ENCODE data around the gene OR7G2. TPM values are rescaled to one million over a fixed set of nuclear protein-coding genes. Genes with fewer than 3 reads are reported as not detected.

Gene OR7G2
- total RNA-seq, 6 donors from 2014 or later: not detected

GRCh38 chr19:9086761-9087160 lies 20.5 kb downstream of the OR7G2 start, which contains the start of gene OR1M1:
Gene OR1M1, plus strand, starts transcription at chr19:9087061. Its CDS starts 6,184 bp downstream, at chr19:9093245.
- no peaks in the 10 kb centered on the region for H3K4me1 ChIP-seq
- ATAC-seq (ENCODE audit: low FRiP score in 2 of 2) (no peak), DNase-seq (no peak)
- H3K4me3 ChIP-seq: no peak within 1 kb of the TSS
- TF ChIP-seq CTCF (IDR thresholded peaks at IDR 0.05): no peak
- no peak for TF ChIP-seq POLR2A (IDR thresholded peaks at IDR 0.05)
- no peak for TF ChIP-seq POLR2AphosphoS5 (IDR thresholded peaks at IDR 0.05)
- TF ChIP-seq EP300 (IDR thresholded peaks at IDR 0.05): no peak
- no peaks in the 10 kb centered on the region for H3K9me3 ChIP-seq
- no peaks in the 10 kb centered on the region for H3K27me3 ChIP-seq
- H3K36me3 ChIP-seq: no peaks in the 10 kb centered on the region
- H3K27ac ChIP-seq: no peak within 1 kb of the TSS
- WGBS, 2 donors: 50 to 56% methylated on average over 2 of the region's 2 CpGs

DNA sequence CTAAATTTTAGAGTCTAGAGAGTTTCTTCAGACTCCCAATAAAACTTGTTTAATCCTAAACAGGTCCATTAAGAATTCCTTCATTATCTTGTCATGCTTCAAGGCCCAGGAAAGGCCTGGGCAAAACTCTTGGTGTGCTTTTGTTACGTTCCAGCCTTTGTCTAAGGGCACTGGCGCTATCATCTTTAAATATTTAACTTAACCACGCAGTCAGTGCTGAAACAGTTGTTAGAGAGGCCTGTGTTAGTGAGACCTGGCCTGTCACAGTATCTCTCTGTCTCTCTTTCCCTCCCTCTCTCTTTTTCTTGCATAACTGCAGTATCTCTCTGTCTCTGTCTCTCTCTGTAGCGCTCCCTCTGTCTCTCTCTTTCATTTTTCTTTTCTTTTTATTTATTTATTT lies 28.6 kb downstream of the OR7G2 start:
- TF ChIP-seq POLR2AphosphoS5 (IDR thresholded peaks at IDR 0.05): no peak
- no peak for TF ChIP-seq EP300 (IDR thresholded peaks at IDR 0.05)
- no peak for TF ChIP-seq CTCF (IDR thresholded peaks at IDR 0.05)
- no peak for TF ChIP-seq POLR2A (IDR thresholded peaks at IDR 0.05)
- Histone ChIP-seq H3K4me1 (peaks cover 0 to 4% (median 1%) of the 10 kb centered on the region in 4 donors), H3K27ac (no peak overlapping the region), H3K4me3 (no peak overlapping the region), H3K36me3 (no peaks in the 10 kb centered on the region), H3K27me3 (no peaks in the 10 kb centered on the region), H3K9me3 (no peaks in the 10 kb centered on the region)
- WGBS, 2 donors: 71 to 79% methylated on average over 4 of the region's 4 CpGs
- ATAC-seq (ENCODE audit: low FRiP score in 2 of 2) (no peak), DNase-seq (no peak)

DNA sequence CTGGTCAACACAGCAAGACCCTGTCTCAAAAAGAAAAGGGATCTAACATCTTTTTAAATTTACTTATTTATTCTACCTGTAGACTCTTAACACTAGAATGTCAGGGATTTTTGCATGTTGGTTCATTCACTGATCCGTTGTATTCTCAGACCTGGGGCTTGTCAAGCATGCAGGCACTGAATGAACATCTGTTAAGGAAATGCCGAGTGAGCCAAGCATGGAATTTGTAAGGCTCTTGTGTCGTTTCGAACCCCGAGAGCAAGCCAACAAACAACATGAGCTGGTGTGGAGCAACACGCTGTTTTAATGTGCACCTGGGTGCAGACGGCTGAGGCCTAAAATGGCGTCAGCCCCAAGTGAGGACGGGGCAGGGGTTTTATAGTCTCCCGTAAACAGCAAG lies 30.4 kb downstream of the OR7G2 start:
- DNase-seq (no peak), ATAC-seq (ENCODE audit: low FRiP score in 2 of 2) (no peak)
- no peak overlapping the region for H3K4me3 ChIP-seq
- 84 to 92% methylated on average over 3 to 10 of the region's 10 CpGs for WGBS, 2 donors
- H3K9me3 ChIP-seq: no peaks in the 10 kb centered on the region
- H3K27ac ChIP-seq: no peak overlapping the region
- TF ChIP-seq POLR2AphosphoS5 (IDR thresholded peaks at IDR 0.05) (no peak), EP300 (IDR thresholded peaks at IDR 0.05) (no peak), POLR2A (IDR thresholded peaks at IDR 0.05) (no peak), CTCF (IDR thresholded peaks at IDR 0.05) (no peak)
- no peaks in the 10 kb centered on the region for H3K36me3 ChIP-seq
- no peaks in the 10 kb centered on the region for H3K27me3 ChIP-seq
- H3K4me1 ChIP-seq: peaks cover 0 to 4% (median 1%) of the 10 kb centered on the region in 4 donors

DNA sequence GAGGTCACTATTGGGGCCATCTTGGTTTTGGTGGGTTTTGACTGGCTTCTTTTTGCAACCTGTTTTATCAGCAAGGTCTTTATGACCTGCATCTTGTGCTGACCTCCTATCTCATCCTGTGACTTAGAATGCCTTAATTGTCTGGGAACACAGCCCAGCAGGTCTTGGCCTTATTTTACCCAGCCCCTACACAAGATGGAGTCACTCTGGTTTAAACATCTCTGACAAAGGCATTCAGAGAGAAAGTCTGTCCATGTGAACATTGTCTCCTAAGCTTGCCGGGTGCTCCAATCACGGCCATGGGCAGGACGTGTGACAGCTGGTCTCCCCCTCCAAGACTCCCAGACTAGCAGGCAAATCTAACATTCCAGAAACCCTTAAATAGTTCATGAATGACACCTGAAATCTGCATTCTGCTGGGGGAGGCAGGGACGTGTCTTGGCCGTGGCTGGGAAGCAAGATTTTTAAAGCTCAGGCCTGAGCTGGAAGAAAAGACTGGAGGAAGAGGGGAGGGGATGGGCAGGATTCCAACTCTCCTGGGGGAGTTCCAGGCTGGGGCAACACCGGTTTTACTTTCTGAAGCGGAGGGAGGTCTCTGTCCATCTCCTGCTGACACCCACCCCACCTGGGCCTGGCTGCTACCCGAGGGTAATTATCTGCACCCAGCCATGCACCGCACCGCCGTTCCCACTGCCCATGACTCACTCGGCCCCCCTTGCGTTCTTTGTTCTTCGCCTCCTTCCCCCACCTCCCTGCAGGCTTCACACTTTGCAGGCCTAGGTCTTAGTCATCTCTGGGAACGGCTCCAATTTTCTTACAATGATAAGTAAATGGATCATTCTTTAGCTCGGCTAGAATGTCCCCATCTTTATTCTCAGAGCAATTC lies 32.0 kb downstream of the OR7G2 start:
- ATAC-seq (ENCODE audit: low FRiP score in 2 of 2): peak; percentile 69 to 87
- WGBS, 2 donors: 23 to 32% methylated on average over 16 of the region's 16 CpGs
- Histone ChIP-seq H3K4me3 (no peak overlapping the region), H3K4me1 (peaks cover 0 to 4% (median 1%) of the 10 kb centered on the region in 4 donors), H3K9me3 (no peaks in the 10 kb centered on the region), H3K27ac (no peak overlapping the region), H3K36me3 (no peaks in the 10 kb centered on the region), H3K27me3 (no peaks in the 10 kb centered on the region)
- TF ChIP-seq CTCF (IDR thresholded peaks at IDR 0.05): no peak
- TF ChIP-seq POLR2A (IDR thresholded peaks at IDR 0.05): no peak
- TF ChIP-seq EP300 (IDR thresholded peaks at IDR 0.05): no peak
- TF ChIP-seq POLR2AphosphoS5 (IDR thresholded peaks at IDR 0.05): no peak
- peak; percentile 24 to 36 for DNase-seq

Measured in upper lobe of left lung (tissue), 6 donors.